ENCODE results near the gene LASP1.

DNA sequence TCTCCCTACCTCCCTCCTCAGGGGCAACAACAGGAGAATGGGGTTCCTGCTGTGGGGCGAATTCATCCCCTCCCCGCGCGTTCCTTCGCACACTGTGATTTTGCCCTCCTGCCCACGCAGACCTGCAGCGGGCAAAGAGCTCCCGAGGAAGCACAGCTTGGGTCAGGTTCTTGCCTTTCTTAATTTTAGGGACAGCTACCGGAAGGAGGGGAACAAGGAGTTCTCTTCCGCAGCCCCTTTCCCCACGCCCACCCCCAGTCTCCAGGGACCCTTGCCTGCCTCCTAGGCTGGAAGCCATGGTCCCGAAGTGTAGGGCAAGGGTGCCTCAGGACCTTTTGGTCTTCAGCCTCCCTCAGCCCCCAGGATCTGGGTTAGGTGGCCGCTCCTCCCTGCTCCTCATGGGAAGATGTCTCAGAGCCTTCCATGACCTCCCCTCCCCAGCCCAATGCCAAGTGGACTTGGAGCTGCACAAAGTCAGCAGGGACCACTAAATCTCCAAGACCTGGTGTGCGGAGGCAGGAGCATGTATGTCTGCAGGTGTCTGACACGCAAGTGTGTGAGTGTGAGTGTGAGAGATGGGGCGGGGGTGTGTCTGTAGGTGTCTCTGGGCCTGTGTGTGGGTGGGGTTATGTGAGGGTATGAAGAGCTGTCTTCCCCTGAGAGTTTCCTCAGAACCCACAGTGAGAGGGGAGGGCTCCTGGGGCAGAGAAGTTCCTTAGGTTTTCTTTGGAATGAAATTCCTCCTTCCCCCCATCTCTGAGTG, 49.6 kb downstream of the LASP1 start:
- TF ChIP-seq ZNF274 (IDR thresholded peaks at IDR 0.05; ENCODE audit: low read depth, low read length) = no peak
- TF ChIP-seq YY1 (IDR thresholded peaks at IDR 0.05; ENCODE audit: insufficient read depth, insufficient read length) = no peak

Measured in NT2/D1 (cell line).